ENCODE measurements around the gene SPACA4. TPM values are rescaled to one million over a fixed set of nuclear protein-coding genes. Genes with fewer than 3 reads are reported as not detected.

The SPACA4 gene
- polyA plus RNA-seq, 1 of the 3 experiments (the other 2 are of a cell fraction), result not detected

DNA sequence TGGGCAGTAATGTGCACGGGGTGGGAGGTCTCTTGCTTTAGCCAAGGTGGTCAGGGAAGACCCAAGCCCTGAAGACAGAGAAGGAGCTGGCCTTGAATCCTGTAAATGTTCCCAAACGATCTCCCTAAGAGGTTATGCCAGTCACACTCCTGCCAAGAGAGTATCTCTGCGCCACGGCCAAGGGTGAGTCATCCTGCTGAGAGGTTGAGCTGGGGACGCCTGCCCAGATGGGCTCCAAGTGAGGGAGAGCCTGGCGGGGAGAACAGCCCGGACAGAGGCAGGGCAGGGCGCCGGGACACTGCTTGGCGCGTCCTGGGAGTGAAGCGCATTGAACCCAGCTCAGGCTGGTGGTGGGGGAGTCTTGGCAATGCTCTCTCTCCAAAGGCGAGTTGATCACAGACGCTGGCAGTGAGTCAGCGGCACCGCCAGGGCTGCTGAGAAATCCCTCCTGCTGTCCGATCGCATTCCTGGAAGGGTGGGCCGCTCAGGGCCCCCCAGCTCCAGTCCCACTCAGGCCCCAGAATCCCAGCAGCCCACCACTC is 38.1 kb upstream of the SPACA4 start (continued):
- TF ChIP-seq, protein P1, sequence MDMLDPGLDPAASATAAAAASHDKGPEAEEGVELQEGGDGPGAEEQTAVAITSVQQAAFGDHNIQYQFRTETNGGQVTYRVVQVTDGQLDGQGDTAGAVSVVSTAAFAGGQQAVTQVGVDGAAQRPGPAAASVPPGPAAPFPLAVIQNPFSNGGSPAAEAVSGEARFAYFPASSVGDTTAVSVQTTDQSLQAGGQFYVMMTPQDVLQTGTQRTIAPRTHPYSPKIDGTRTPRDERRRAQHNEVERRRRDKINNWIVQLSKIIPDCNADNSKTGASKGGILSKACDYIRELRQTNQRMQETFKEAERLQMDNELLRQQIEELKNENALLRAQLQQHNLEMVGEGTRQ (IDR thresholded peaks at IDR 0.05; ENCODE audit: borderline replicate concordance, low read depth, low read length), result no peak
- TF ChIP-seq CHD2 (IDR thresholded peaks at IDR 0.05; ENCODE audit: low read length, partially characterized antibody), result no peak
- no peak; the same call in 1 of the 2 replicates for TF ChIP-seq SIN3A (IDR thresholded peaks at IDR 0.05; ENCODE audit: borderline replicate concordance, low read depth, low read length)
- TF ChIP-seq, protein P2, sequence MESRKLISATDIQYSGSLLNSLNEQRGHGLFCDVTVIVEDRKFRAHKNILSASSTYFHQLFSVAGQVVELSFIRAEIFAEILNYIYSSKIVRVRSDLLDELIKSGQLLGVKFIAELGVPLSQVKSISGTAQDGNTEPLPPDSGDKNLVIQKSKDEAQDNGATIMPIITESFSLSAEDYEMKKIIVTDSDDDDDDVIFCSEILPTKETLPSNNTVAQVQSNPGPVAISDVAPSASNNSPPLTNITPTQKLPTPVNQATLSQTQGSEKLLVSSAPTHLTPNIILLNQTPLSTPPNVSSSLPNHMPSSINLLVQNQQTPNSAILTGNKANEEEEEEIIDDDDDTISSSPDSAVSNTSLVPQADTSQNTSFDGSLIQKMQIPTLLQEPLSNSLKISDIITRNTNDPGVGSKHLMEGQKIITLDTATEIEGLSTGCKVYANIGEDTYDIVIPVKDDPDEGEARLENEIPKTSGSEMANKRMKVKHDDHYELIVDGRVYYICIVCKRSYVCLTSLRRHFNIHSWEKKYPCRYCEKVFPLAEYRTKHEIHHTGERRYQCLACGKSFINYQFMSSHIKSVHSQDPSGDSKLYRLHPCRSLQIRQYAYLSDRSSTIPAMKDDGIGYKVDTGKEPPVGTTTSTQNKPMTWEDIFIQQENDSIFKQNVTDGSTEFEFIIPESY (IDR thresholded peaks at IDR 0.05; ENCODE audit: borderline replicate concordance, low read depth), result no peak; the same call in 1 of the 2 replicates
- no peak for TF ChIP-seq GABPA (IDR thresholded peaks at IDR 0.05; ENCODE audit: low read depth)
- TF ChIP-seq TCF12 (IDR thresholded peaks at IDR 0.05), result peak; percentile 83
- no peak for TF ChIP-seq GATA2 (CRISPR knock-in tag; IDR thresholded peaks at IDR 0.05)

DNA sequence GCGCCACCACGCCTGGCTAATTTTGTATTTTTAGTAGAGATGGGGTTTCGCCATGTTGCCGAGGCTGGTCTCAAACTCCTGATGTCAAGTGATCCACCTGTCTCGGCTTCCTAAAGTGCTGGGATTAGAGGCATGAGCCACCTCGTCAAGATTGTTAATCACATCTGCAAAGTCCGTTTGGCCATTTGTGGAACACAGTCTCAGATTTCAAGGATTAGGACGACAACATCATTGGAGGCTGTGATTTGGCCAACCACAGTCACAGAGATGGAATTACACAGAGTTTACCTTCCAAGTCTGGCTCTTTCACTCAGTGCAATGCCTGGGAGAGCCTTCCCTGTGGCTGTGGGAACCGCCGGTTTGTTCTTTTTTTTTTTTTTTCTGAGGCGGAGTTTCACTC is 36.7 kb upstream of the SPACA4 start:
- POLR2A ChIA-PET, result no interaction called here
- no peak for DNase-seq
- 88% methylated on average over 11 of the region's 11 CpGs for WGBS (ENCODE audit: low lambda C conversion rate)
- H3K79me2 ChIP-seq (ENCODE audit: insufficient read depth), result no peaks in the 10 kb centered on the region
- H3K9me2 ChIP-seq, result no peaks in the 10 kb centered on the region
- H3K36me3 ChIP-seq (replicated peaks in 1 of 2; ENCODE audit: control insufficient read depth in 1 of 2, insufficient read depth in 2 of 2, low read length in 1 of 2), result no peaks in the 10 kb centered on the region
- no peak overlapping the region for H3K4me3 ChIP-seq (ENCODE audit: low read depth in 2 of 2, low read length in 1 of 2)
- no peaks in the 10 kb centered on the region for H3K27me3 ChIP-seq (ENCODE audit: insufficient read depth)
- H3F3A ChIP-seq (replicated peaks; ENCODE audit: insufficient read depth), result peaks cover 14% of the 10 kb centered on the region
- TF ChIP-seq YY1 (IDR thresholded peaks at IDR 0.05; ENCODE audit: low read depth), result no peak
- TF ChIP-seq, protein P3, sequence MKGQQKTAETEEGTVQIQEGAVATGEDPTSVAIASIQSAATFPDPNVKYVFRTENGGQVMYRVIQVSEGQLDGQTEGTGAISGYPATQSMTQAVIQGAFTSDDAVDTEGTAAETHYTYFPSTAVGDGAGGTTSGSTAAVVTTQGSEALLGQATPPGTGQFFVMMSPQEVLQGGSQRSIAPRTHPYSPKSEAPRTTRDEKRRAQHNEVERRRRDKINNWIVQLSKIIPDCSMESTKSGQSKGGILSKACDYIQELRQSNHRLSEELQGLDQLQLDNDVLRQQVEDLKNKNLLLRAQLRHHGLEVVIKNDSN (IDR thresholded peaks at IDR 0.05; ENCODE audit: borderline replicate concordance, low read depth), result no peak
- TF ChIP-seq, protein P4, sequence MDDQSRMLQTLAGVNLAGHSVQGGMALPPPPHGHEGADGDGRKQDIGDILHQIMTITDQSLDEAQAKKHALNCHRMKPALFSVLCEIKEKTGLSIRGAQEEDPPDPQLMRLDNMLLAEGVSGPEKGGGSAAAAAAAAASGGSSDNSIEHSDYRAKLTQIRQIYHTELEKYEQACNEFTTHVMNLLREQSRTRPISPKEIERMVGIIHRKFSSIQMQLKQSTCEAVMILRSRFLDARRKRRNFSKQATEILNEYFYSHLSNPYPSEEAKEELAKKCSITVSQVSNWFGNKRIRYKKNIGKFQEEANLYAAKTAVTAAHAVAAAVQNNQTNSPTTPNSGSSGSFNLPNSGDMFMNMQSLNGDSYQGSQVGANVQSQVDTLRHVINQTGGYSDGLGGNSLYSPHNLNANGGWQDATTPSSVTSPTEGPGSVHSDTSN (IDR thresholded peaks at IDR 0.05), result no peak
- no peak for TF ChIP-seq FOXJ3 (CRISPR knock-in tag; IDR thresholded peaks at IDR 0.05)
- no peak for TF ChIP-seq FOXM1 (IDR thresholded peaks at IDR 0.05; ENCODE audit: low read depth)
- no peak for TF ChIP-seq MXI1 (IDR thresholded peaks at IDR 0.05; ENCODE audit: low read depth, low read length)
- TF ChIP-seq CHD2 (IDR thresholded peaks at IDR 0.05; ENCODE audit: low read length, partially characterized antibody), result no peak
- no peaks in the 10 kb centered on the region for H4K20me1 ChIP-seq (ENCODE audit: insufficient read depth)
- CTCF ChIA-PET, result interaction anchor here (0.6 to 1.9 kb wide), 2 partner anchors 80 to 275 kb away, joined by 3 to 7 read pairs; no protein-coding TSS in a partner anchor
- H3K9ac ChIP-seq, result no peak overlapping the region
- H2AFZ ChIP-seq (ENCODE audit: low read depth), result no peak overlapping the region
- H3K27ac ChIP-seq (ENCODE audit: low read depth in 2 of 2, low read length in 1 of 2), result no peak overlapping the region; a peak in 1 of 4 replicates
- H3K4me1 ChIP-seq (ENCODE audit: control insufficient read depth in 1 of 2, insufficient read depth in 2 of 2, low read depth in 1 of 2, low read length in 1 of 2), result peaks cover 7 to 17% of the 10 kb centered on the region in 2 experiments; a peak in 3 of 4 replicates
- H3K4me2 ChIP-seq, result no peak overlapping the region
- no peaks in the 10 kb centered on the region for H3K9me3 ChIP-seq

All from SK-N-SH (cell line).